C1 segment of cervical spinal cord (tissue), 14 donors: ENCODE results near the gene PODXL2.

Experiments
- DNase-seq, 14 donors: peaks; one replicate each; lab custom pipeline; 2025; lab: John Stamatoyannopoulos, UW

PODXL2 gene

DNA sequence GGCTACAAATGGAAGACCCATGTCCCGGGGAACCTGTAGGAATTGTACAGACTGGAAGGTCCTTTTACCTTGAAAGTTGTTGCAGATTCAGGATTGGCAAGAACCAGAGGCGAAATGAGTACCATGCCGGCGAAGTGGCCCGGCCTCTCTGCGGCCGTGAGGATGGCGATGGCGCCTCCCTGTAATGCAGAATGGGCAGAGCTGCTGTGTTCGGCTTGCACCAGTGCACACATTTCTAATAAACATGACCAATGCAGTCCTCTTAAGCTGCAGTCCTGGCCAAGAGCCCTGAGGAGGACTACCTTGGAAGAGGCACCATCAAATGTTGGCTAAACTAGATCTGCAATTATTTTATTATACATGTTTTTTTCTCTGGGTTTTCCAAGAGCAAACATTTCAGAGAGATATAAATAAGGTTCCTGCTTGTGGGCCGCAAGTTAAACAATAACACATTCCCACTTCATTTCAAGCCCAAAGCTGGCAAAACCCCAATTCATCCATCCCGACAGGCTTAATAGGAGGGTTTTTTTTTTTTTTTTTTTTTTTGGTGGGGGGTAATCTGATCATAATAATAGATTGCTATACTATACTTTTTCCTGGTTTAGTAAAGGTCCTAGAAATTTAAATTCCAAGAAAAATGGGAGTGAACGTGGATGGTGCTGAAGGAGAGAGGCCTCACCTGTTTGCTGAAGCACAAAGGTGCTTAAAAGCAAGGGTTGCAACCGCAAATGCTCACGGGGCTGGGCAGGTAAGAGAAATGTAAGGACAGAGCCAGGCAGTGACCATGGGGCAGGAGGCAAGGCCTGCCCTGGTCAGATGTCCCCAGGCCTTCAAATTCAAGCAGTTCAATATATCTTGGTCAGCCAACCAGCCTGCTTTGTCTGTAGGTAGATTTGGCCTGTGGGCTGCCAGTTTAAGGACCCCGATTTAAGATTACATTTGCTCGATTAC lies 92.3 kb downstream of the PODXL2 start:
- no peak for DNase-seq

GRCh38 chr3:127722091-127722784 lies 93.3 kb downstream of the PODXL2 start:
- DNase-seq: peak in 1 of 14 donors; percentile 83
